Mesothelial cell of epicardium (in vitro differentiated cells): ENCODE data around the gene FAM78B. TPM values are rescaled to one million over a fixed set of nuclear protein-coding genes. Genes with fewer than 3 reads are reported as not detected.

ENCODE experiments used
- DNase-seq, 2 experiments: peaks; one replicate each; pipeline ENCODE4 v3.0.0; 2021; ENCODE audit warnings: low spot score in 2 of 2; ENCODE audit not compliant: unreplicated experiment in 2 of 2
- H3K27ac Mint-ChIP-seq: 2 replicates; pipeline ENCODE4 v1.8.0; 2021; ENCODE audit warnings: mixed read lengths
- H3K27me3 Mint-ChIP-seq: 2 replicates; pipeline ENCODE4 v1.8.0; 2021; ENCODE audit warnings: low read depth, mixed read lengths
- H3K36me3 Mint-ChIP-seq: 2 replicates; pipeline ENCODE4 v1.8.0; 2021; ENCODE audit warnings: mixed read lengths
- H3K4me1 Mint-ChIP-seq: 2 replicates; pipeline ENCODE4 v1.8.0; 2021; ENCODE audit warnings: mixed read lengths
- H3K4me3 Mint-ChIP-seq: 2 replicates; pipeline ENCODE4 v1.8.0; 2021; ENCODE audit warnings: mild to moderate bottlenecking, moderate library complexity, mixed read lengths
- H3K9me3 Mint-ChIP-seq: 2 replicates; pipeline ENCODE4 v1.8.0; 2021; ENCODE audit warnings: mixed read lengths
- CTCF ChIP-seq: fragments of 200-600 bp; sonication (generic); IDR thresholded peaks from one replicate; pipeline ENCODE4 v1.5.0; 2021; ENCODE audit warnings: antibody characterized with exemption; ENCODE audit not compliant: unreplicated experiment
- total RNA-seq: library from RNA; stranded (reverse); gene quantifications from 3 replicates; pipeline ENCODE4 v1.2.1, GENCODE V29; 2021

FAM78B gene
- total RNA-seq, 1 donor from 2014 or later, result 0.16 TPM

GRCh38 chr1:166069390-166069789 is 97.4 kb downstream of the FAM78B start:
- H3K4me1 Mint-ChIP-seq, result no peaks in the 10 kb centered on the region
- no peaks in the 10 kb centered on the region for H3K27me3 Mint-ChIP-seq
- no peak overlapping the region for H3K27ac Mint-ChIP-seq
- no peaks in the 10 kb centered on the region for H3K36me3 Mint-ChIP-seq
- no peak for TF ChIP-seq CTCF
- no peak for DNase-seq
- no peak overlapping the region for H3K4me3 Mint-ChIP-seq
- H3K9me3 Mint-ChIP-seq, result no peaks in the 10 kb centered on the region

GRCh38 chr1:166066107-166066506 is 100.7 kb downstream of the FAM78B start:
- Mint-ChIP-seq H3K9me3 (no peaks in the 10 kb centered on the region), H3K36me3 (no peaks in the 10 kb centered on the region), H3K4me1 (no peaks in the 10 kb centered on the region), H3K27me3 (peaks cover 7% of the 10 kb centered on the region), H3K27ac (no peak overlapping the region), H3K4me3 (no peak overlapping the region)
- DNase-seq, result no peak
- TF ChIP-seq CTCF, result no peak

- H3K36me3 Mint-ChIP-seq, result no peaks in the 10 kb centered on the region
- no peaks in the 10 kb centered on the region for H3K4me1 Mint-ChIP-seq
These were observed 101.8 kb downstream of the FAM78B start for GRCh38 chr1:166064951-166065350.

GRCh38 chr1:166064313-166064926 is 102.4 kb downstream of the FAM78B start:
- DNase-seq, result no peak

More at GRCh38 chr1:166064951-166065350, 101.8 kb downstream of the FAM78B start:
- no peak overlapping the region for H3K27ac Mint-ChIP-seq
- H3K27me3 Mint-ChIP-seq, result peaks cover 10% of the 10 kb centered on the region
- no peak overlapping the region for H3K4me3 Mint-ChIP-seq
- H3K9me3 Mint-ChIP-seq, result no peaks in the 10 kb centered on the region
- DNase-seq, result no peak
- TF ChIP-seq CTCF, result no peak

GRCh38 chr1:166063701-166064100 is 103.1 kb downstream of the FAM78B start:
- Mint-ChIP-seq H3K27me3 (peaks cover 18% of the 10 kb centered on the region), H3K4me3 (no peak overlapping the region), H3K4me1 (no peaks in the 10 kb centered on the region), H3K9me3 (no peaks in the 10 kb centered on the region), H3K36me3 (no peaks in the 10 kb centered on the region), H3K27ac (no peak overlapping the region)
- TF ChIP-seq CTCF, result no peak
- DNase-seq, result no peak

More at GRCh38 chr1:166064313-166064926, 102.4 kb downstream of the FAM78B start:
- no peak overlapping the region for H3K27ac Mint-ChIP-seq
- H3K4me1 Mint-ChIP-seq, result no peaks in the 10 kb centered on the region
- no peaks in the 10 kb centered on the region for H3K36me3 Mint-ChIP-seq
- H3K27me3 Mint-ChIP-seq, result peaks cover 11% of the 10 kb centered on the region
- H3K4me3 Mint-ChIP-seq, result no peak overlapping the region
- TF ChIP-seq CTCF, result no peak
- H3K9me3 Mint-ChIP-seq, result no peaks in the 10 kb centered on the region
